Kidney epithelial cell (primary cell): ENCODE measurements around the gene UBAC2. TPM values are rescaled to one million over a fixed set of nuclear protein-coding genes. Genes with fewer than 3 reads are reported as not detected.
"Not testable (repeated sequence)": the region's sequence is repeated elsewhere in the genome, so short reads cannot be mapped to it uniquely, and the experiment has no call there.

ENCODE experiments used
- DNase-seq: peaks from one replicate; pipeline ENCODE4 v3.0.0-alpha.2; 2010; ENCODE audit warnings: low read depth
- H3K27me3 ChIP-seq: 2 replicates; pipeline ENCODE4 v1.6.0; 2011; ENCODE audit warnings: low read length; ENCODE audit not compliant: control insufficient read depth, insufficient read depth
- H3K36me3 ChIP-seq: 2 replicates; pipeline ENCODE4 v1.5.1; 2011; ENCODE audit warnings: low read length; ENCODE audit not compliant: control insufficient read depth, insufficient read depth
- H3K4me3 ChIP-seq: 2 replicates; pipeline ENCODE4 v1.5.1; 2011; ENCODE audit warnings: low read depth, mild to moderate bottlenecking, control low read depth, low read length
- total RNA-seq: library from RNA; depleted of rRNA; stranded (reverse); fragments of >200 nt; gene quantifications from 2 replicates; pipeline ENCODE4 v1.2.3, GENCODE V29; 2015
- TF ChIP-seq, protein P1 (sequence below): IDR thresholded peaks from 2 replicates; pipeline ENCODE4 v1.5.1; 2011; ENCODE audit warnings: mild to moderate bottlenecking, moderate library complexity, low read length, control low read depth, inconsistent platforms; ENCODE audit not compliant: insufficient read depth, poor library complexity, severe bottlenecking

The UBAC2 gene
- total RNA-seq, 1 donor from 2014 or later: 83.6 TPM

- H3K27me3 ChIP-seq: no peaks in the 10 kb centered on the region
- no peaks in the 10 kb centered on the region for H3K36me3 ChIP-seq
- no peak overlapping the region for H3K4me3 ChIP-seq
- TF ChIP-seq, protein P1, sequence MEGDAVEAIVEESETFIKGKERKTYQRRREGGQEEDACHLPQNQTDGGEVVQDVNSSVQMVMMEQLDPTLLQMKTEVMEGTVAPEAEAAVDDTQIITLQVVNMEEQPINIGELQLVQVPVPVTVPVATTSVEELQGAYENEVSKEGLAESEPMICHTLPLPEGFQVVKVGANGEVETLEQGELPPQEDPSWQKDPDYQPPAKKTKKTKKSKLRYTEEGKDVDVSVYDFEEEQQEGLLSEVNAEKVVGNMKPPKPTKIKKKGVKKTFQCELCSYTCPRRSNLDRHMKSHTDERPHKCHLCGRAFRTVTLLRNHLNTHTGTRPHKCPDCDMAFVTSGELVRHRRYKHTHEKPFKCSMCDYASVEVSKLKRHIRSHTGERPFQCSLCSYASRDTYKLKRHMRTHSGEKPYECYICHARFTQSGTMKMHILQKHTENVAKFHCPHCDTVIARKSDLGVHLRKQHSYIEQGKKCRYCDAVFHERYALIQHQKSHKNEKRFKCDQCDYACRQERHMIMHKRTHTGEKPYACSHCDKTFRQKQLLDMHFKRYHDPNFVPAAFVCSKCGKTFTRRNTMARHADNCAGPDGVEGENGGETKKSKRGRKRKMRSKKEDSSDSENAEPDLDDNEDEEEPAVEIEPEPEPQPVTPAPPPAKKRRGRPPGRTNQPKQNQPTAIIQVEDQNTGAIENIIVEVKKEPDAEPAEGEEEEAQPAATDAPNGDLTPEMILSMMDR: no peak
- peak; percentile 66 for DNase-seq
These were observed 28.4 kb downstream of the UBAC2 start for GRCh38 chr13:99228737-99229691.

- not testable (repeated sequence) for H3K27me3 ChIP-seq, DNase-seq, H3K36me3 ChIP-seq, H3K4me3 ChIP-seq
These were observed 29.9 kb downstream of the UBAC2 start for GRCh38 chr13:99230588-99230987.

GRCh38 chr13:99230991-99231390 lies 30.3 kb downstream of the UBAC2 start:
- Histone ChIP-seq H3K36me3 (no peaks in the 10 kb centered on the region), H3K27me3 (no peaks in the 10 kb centered on the region), H3K4me3 (no peak overlapping the region)
- DNase-seq: no peak
- TF ChIP-seq, protein P1: no peak

GRCh38 chr13:99231721-99232120 lies 31.1 kb downstream of the UBAC2 start:
- TF ChIP-seq, protein P1: no peak
- H3K36me3 ChIP-seq: no peaks in the 10 kb centered on the region
- H3K27me3 ChIP-seq: no peaks in the 10 kb centered on the region
- no peak overlapping the region for H3K4me3 ChIP-seq
- DNase-seq: no peak

GRCh38 chr13:99237981-99238662 lies 37.5 kb downstream of the UBAC2 start:
- no peak for DNase-seq
- TF ChIP-seq, protein P1: no peak
- Histone ChIP-seq H3K4me3 (no peak overlapping the region), H3K27me3 (no peaks in the 10 kb centered on the region), H3K36me3 (no peaks in the 10 kb centered on the region)

DNA sequence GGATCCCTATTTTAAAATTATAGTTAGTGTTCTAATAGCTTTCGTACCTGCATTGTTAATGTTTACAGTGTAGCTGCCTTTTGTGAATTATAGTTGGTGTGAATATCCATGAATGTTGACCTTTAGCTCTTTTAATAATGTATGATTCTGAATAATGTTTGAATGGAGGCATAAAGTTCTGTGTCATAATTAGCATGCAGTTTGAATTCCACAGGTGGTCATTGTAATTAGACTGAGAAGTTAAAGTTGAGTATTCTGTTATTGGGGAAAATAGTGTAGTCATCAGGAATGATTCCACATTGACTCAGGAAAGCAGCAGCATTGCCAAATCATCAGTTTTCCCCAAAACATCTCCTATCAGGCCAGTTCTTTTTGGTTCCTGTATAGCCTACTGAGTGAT lies 45.4 kb downstream of the UBAC2 start:
- Histone ChIP-seq H3K36me3 (no peaks in the 10 kb centered on the region), H3K27me3 (no peaks in the 10 kb centered on the region), H3K4me3 (no peak overlapping the region)
- TF ChIP-seq, protein P1: no peak
- DNase-seq: no peak

GRCh38 chr13:99249178-99249577 lies 48.5 kb downstream of the UBAC2 start:
- H3K27me3 ChIP-seq, H3K4me3 ChIP-seq, DNase-seq, H3K36me3 ChIP-seq: not testable (repeated sequence)

GRCh38 chr13:99249606-99250005 lies 49.0 kb downstream of the UBAC2 start:
- not testable (repeated sequence) for H3K27me3 ChIP-seq, H3K4me3 ChIP-seq, DNase-seq, H3K36me3 ChIP-seq
